ENCODE data around the gene HOXA11.

HOXA11 gene

DNA sequence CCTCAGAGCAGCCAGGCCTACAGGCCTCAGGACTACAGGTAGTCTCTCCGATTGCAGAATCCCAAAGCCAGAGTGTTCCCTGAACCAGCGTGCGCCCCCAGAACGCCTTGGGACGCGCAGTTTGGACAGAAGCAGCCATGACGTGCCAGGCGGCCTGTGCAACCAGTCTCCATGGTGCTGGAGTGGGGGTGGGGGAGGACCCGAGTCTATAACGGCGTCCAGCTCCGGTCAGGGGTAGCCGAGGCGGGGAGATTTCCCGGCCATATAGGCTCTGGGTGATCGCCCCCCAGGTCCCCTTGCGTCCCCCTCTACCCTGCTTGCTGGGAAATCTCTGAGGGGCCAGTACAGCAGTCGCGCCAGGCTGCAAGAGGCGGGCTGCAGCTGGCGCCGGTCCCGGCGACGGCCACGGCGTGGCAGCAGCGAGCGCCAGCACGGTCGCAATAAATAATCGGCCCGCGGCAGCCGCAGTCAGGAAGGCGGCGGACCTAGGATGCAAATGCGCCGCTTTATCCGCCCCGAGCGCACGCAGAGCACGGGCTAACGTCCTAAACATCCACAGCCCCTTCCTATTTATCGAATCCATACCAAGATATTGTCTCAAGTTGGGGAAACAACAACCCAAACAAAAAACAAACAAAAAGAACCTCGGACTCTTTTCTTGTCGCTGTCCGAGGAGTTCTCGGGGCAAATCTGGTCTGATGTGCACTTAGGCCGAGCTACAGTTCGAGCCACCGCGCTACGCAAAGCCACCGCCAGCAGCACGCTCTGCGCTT, 34.3 kb downstream of the HOXA11 start:
- peak; percentile 59 to 69 for DNase-seq (ENCODE audit: low read depth in 2 of 2)
- H3K4me3 ChIP-seq (replicated peaks in 1 of 2; ENCODE audit: low read depth in 2 of 2, low read length in 2 of 2) = peak overlapping the region; percentile 21 to 26
- TF ChIP-seq, protein P1, sequence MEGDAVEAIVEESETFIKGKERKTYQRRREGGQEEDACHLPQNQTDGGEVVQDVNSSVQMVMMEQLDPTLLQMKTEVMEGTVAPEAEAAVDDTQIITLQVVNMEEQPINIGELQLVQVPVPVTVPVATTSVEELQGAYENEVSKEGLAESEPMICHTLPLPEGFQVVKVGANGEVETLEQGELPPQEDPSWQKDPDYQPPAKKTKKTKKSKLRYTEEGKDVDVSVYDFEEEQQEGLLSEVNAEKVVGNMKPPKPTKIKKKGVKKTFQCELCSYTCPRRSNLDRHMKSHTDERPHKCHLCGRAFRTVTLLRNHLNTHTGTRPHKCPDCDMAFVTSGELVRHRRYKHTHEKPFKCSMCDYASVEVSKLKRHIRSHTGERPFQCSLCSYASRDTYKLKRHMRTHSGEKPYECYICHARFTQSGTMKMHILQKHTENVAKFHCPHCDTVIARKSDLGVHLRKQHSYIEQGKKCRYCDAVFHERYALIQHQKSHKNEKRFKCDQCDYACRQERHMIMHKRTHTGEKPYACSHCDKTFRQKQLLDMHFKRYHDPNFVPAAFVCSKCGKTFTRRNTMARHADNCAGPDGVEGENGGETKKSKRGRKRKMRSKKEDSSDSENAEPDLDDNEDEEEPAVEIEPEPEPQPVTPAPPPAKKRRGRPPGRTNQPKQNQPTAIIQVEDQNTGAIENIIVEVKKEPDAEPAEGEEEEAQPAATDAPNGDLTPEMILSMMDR (IDR thresholded peaks at IDR 0.05; ENCODE audit: low read depth, low read length) = peak; percentile 51

DNA sequence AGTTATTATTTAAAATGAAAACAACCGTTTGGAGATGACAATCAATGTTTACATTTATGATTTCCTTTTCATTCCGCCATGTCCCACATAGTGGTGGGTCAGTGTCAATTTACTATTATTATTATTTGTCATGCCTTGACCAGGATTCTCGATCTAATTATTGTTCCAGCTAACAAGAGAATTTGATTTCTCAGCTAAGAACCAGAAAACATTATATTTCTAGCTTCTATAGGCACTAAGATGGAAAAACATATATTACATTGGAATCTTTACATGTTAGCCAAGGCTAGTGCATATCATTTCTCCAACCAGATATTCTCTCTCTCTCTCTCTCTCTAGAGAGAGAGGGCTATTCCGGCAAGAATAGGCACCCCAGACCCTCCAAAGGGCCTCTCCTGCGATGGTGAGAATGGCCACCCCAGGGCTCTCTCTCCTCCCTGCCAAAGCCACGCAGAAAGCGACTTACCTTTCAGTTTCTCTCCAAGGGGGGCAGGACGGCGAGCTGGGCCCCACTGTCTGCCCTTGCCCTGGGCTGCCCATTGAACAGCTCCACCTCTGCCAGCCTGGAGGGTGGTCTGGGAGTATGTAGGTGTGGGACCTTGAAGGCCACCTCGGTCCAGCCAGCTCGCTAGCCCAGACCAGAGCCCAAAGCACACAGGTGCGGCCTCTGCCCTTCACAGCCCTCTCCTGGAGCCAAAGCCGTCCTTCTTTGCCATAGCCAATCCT, 35.0 kb downstream of the HOXA11 start:
- peak overlapping the region in 1 of 2 donors; percentile 11 for H3K4me3 ChIP-seq (replicated peaks in 1 of 2; ENCODE audit: low read depth in 2 of 2, low read length in 2 of 2)
- TF ChIP-seq, protein P1 (IDR thresholded peaks at IDR 0.05; ENCODE audit: low read depth, low read length) = no peak
- DNase-seq (ENCODE audit: low read depth in 2 of 2) = no peak

DNA sequence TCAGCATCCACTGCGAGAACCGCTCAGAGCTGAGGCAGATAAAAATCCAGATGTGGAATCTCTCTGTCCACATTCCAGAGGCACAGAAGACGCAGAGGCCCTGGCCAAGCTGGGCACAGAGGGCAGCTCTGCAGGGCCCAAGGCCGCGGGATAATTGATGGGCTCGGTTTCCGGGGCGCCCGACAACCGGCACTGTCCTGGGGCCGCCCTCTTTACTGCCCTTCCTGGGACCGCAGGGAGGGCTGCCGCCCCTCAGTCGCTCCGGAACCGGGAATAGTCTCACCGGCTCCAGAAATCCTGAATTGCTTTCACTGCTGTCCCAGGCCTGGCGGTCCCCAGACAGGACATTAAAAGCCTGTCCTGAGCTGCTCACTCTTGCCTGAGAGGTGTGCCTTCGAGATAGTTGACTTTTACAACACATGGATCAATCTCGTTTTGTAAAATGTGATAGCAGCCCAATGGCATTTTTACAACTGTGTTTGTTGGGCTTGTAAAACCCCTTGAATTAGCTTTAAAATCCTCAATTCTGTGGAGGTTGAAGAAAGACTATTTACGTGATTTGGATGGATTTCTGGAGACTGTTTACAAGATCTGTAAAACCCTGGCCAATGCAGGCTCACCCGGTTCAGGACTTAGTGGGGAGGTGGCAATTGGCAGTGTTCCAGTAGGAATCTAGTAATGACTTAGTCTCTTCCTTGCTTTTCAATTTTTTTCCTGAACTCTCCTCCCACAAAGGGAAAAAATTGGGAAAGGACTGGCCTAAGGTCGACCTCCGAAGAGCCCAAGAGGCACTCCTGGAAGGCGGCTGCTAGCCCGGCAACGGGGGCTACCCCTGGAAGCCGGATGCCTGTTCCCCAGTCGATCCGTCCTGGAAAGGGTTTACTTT, 36.0 kb downstream of the HOXA11 start:
- TF ChIP-seq, protein P1 (IDR thresholded peaks at IDR 0.05; ENCODE audit: low read depth, low read length) = no peak
- DNase-seq (ENCODE audit: low read depth in 2 of 2) = no peak
- no peak overlapping the region for H3K4me3 ChIP-seq (replicated peaks in 1 of 2; ENCODE audit: low read depth in 2 of 2, low read length in 2 of 2)

DNA sequence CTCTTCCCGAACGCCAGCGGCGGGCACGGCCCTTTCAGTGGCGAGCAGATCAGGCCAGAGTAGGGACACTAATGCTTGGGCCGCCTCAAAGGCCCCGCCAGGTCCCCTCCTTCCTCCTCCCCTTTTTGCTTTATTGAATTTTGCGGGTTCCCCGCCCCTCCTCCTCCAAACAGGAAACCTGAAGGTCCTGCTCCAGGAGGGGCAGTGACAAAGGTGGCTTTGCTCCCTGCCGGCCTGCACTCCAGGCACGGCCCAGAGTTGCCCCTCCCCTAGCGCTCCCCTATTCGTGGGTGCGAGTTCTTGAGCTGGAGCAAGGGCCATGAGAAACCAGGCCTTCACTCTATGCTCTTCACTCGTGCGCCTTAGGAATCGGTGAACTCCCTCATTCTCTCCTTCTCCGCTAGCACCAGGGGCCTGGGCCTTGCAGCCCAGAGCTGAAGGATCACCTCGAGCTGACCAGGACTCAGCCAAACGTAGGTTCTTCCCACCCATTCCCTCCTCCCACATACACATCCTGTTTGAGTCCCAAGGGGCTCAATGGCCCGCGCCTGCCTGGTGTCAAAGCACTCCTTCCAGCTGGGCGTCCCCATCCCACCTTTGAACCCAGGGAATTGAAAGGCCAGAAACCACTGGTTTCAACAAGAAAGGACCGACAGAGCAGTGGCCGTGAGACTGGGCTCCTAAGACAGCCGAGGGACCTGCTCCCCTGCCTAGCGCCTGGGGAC, 36.8 kb downstream of the HOXA11 start:
- no peak for DNase-seq (ENCODE audit: low read depth in 2 of 2)
- no peak overlapping the region for H3K4me3 ChIP-seq (replicated peaks in 1 of 2; ENCODE audit: low read depth in 2 of 2, low read length in 2 of 2)
- TF ChIP-seq, protein P1 (IDR thresholded peaks at IDR 0.05; ENCODE audit: low read depth, low read length) = no peak

DNA sequence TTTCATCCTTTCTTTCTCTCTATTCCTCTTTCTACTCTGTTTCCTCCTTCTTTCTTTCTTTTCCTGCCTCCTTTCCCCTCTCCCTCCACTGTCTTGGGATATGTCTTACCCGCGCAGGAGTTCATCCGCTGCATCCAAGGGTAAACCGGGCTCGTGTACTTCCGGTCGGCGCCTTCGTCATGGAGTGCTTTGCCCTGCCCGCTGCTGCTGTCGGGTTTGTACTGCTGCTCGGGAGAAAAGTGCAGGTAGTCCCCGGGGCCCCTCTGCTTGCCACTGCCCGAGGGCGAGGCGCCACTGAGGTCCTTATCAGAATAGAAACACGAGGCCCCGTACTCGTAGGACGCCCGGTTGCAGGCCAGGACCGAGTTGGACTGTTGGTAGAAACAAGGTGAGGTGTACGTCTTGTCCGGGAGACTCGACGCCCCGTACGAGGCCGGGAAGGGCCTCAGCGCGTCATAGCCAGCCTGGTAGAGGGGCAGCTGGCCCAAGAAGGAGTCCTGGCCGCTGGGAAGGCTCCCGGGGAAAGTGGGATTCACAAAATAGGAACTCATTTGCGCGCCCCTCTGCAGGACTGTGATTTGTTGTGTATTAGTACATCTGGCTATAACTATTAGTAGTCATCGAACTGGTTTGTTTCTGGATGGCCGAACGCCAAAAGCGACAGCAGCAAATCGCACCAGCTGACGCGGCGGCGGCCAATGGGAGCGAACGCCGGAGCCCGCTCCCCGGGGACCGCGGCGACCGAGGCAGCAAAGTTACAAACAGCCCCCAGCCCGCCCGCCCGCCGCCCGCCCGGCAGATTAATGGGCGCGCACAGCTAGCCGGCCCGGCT, 37.6 kb downstream of the HOXA11 start, which contains the start of gene HOXA6:
Gene HOXA6 (minus strand): TSS at position 576 of the 832 bp plus-strand sequence. CDS start 25 bp downstream, at position 551.
- no peak within 1 kb of the TSS for H3K4me3 ChIP-seq (replicated peaks in 1 of 2; ENCODE audit: low read depth in 2 of 2, low read length in 2 of 2)
- TF ChIP-seq, protein P1 (IDR thresholded peaks at IDR 0.05; ENCODE audit: low read depth, low read length) = no peak
- no peak for DNase-seq (ENCODE audit: low read depth in 2 of 2)

Data from cardiac fibroblast (primary cell).